AG08396 (cell line): ENCODE data around the gene TPR.

ENCODE experiments used
- DNase-seq: peaks from one replicate; pipeline ENCODE4 v3.0.0; 2012; ENCODE audit warnings: low spot score, mixed read lengths

TPR gene

DNA sequence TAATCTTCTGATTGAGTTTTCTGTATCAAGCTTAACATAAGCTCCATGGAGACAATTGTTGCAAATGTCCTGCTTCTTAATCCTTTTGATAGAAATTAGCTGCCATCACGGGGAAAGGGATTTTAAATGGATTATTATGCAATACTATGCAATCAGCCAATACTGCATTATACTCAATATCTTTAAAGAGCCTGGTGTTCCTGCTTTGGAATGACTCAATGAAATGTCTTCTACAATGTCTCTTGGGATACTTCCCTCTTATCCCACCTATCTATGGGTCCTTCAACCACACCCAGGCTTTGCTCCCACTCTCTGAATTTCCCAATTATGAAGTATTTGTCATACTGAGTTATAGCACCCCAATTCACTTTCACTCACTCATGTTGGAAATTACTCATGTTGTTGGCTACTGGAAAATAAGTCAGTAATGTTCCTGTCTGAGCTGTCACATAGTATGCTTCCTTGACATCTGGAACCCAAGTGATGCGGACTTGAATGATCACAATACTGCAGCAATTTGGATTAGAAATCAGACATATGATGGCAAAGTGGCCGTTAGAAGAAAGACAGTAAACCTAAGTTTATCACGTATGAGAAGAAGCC lies 85.0 kb downstream of the TPR start:
- DNase-seq, result no peak

GRCh38 chr1:186286615-186287315 lies 88.3 kb downstream of the TPR start:
- DNase-seq, result no peak

DNA sequence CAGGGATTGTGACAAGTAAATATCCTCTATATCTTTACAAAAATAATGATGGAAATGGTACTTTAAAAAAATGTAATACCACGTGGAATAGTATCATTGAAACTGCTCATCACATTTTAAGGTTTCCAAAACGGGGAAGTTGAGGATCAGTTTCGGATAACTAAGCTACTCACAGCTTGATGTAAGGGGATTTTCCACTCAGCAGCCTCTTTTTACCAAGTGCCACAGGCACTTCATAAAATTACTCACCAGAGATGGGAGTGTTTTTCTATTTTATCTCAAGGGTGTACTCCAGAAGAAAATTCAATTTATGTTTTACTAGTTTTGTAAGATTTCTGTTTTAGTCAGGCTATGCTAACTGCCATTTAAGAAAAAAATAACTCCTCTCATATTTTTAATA lies 91.7 kb downstream of the TPR start:
- DNase-seq, result no peak

DNA sequence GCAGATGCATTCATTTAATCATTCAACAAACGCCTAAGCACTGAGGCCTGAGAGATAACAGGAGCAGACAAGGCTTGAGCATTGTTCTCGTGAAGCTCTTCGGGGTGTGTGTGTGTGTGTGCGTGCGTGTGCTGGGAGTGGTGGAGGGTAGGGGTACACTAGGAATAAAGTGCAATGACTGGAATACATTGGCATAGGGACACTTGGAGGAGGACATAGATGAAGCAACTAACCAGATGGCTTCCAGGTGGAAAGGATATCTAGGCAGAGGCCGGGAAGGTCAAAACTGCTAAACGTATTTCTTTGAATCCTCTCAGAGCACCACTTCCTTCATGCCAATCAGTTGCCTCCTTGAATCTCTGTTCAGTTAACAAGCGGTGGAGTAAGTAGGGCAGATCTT lies 92.6 kb downstream of the TPR start:
- DNase-seq, result no peak

DNA sequence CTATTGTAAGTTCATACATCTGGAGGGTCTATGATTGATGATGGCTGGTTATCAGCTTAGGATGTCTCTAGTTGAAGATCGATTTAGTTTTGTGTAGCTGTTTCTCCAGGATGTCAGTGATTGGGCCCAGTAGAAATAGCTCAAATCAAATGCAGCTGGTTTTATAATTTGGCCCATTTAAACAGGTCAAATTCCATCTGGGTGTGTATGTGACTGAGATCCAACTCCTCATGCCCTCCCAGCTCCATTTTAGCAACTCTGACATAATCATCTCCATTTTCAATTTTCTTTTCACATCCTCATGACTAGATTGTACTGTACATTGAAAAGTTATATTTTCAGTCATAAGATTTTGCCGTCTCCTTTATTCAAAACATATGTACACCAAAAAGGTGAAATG lies 99.2 kb downstream of the TPR start:
- no peak for DNase-seq

GRCh38 chr1:186272486-186272885 lies 102.6 kb downstream of the TPR start:
- DNase-seq, result no peak

- no peak for DNase-seq
These were observed 104.0 kb downstream of the TPR start for GRCh38 chr1:186271032-186271431.
